Brain pericyte (primary cell): ENCODE data around the gene SRRM2.
"Not testable (repeated sequence)": the region's sequence is repeated elsewhere in the genome, so short reads cannot be mapped to it uniquely, and the experiment has no call there.

ENCODE experiments used
- DNase-seq: peaks from one replicate; pipeline ENCODE4 v3.0.0-alpha.2; 2012; ENCODE audit warnings: low read depth, low spot score

The SRRM2 gene

GRCh38 chr16:2715064-2715463 is 37.4 kb upstream of the SRRM2 start:
- DNase-seq: no peak

GRCh38 chr16:2715519-2715918 is 36.9 kb upstream of the SRRM2 start:
- DNase-seq: no peak

- no peak for DNase-seq
These were observed 36.2 kb upstream of the SRRM2 start for GRCh38 chr16:2715966-2716885.

- DNase-seq: no peak
These were observed 35.5 kb upstream of the SRRM2 start for GRCh38 chr16:2716948-2717347.

GRCh38 chr16:2717383-2718263 is 34.8 kb upstream of the SRRM2 start:
- DNase-seq: no peak

- DNase-seq: no peak
These were observed 32.9 kb upstream of the SRRM2 start for GRCh38 chr16:2719328-2720063.

GRCh38 chr16:2720064-2720457 is 32.4 kb upstream of the SRRM2 start, which contains the start of gene PRSS27:
Gene PRSS27 (minus strand): TSS chr16:2720224. CDS start chr16:2720160, 64 bp downstream.
- no peak for DNase-seq

GRCh38 chr16:2720719-2721633 is 31.5 kb upstream of the SRRM2 start:
- DNase-seq: peak; percentile 18

GRCh38 chr16:2721634-2722173 is 30.7 kb upstream of the SRRM2 start:
- DNase-seq: not testable (repeated sequence)

GRCh38 chr16:2724088-2724676 is 28.3 kb upstream of the SRRM2 start:
- DNase-seq: no peak

GRCh38 chr16:2724816-2725348 is 27.6 kb upstream of the SRRM2 start:
- no peak for DNase-seq

- no peak for DNase-seq
These were observed 25.5 kb upstream of the SRRM2 start for GRCh38 chr16:2726923-2727322.

GRCh38 chr16:2728034-2728433 is 24.4 kb upstream of the SRRM2 start:
- no peak for DNase-seq

- no peak for DNase-seq
These were observed 17.5 kb upstream of the SRRM2 start for GRCh38 chr16:2734844-2735515.

- DNase-seq: no peak
These were observed 15.8 kb upstream of the SRRM2 start for GRCh38 chr16:2736476-2737237.

GRCh38 chr16:2737238-2737605 is 15.2 kb upstream of the SRRM2 start:
- no peak for DNase-seq

- no peak for DNase-seq
These were observed 14.5 kb upstream of the SRRM2 start for GRCh38 chr16:2737895-2738418.

GRCh38 chr16:2738615-2739014 is 13.8 kb upstream of the SRRM2 start:
- DNase-seq: no peak
